Karpas-422 (cell line): ENCODE results near the gene CKMT1A. TPM values are rescaled to one million over a fixed set of nuclear protein-coding genes. Genes with fewer than 3 reads are reported as not detected.
"Not testable (repeated sequence)": the region's sequence is repeated elsewhere in the genome, so short reads cannot be mapped to it uniquely, and the experiment has no call there.

ENCODE experiments used
- DNase-seq: peaks from one replicate; pipeline ENCODE4 v3.0.0-alpha.2; 2015
- H2AFZ ChIP-seq: fragments of 200-600 bp; sonication (generic); 2 replicates; pipeline ENCODE4 v1.6.1; 2014; ENCODE audit warnings: antibody characterized with exemption, low read length, mixed read lengths
- H3K27ac ChIP-seq: fragments of 200-600 bp; sonication (generic); 2 replicates; pipeline ENCODE4 v1.5.1; 2014; ENCODE audit warnings: mild to moderate bottlenecking, low read length, moderate library complexity
- H3K27me3 ChIP-seq: fragments of 200-600 bp; sonication (generic); 2 replicates; pipeline ENCODE4 v1.6.1; 2014; ENCODE audit warnings: low read length, mixed read lengths
- H3K36me3 ChIP-seq: fragments of 200-600 bp; sonication (generic); 2 replicates; pipeline ENCODE4 v1.6.1; 2014; ENCODE audit warnings: low read length, mixed read lengths; ENCODE audit not compliant: insufficient read depth
- H3K4me1 ChIP-seq: fragments of 200-600 bp; sonication (generic); 2 replicates; pipeline ENCODE4 v1.6.1; 2014; ENCODE audit warnings: mild to moderate bottlenecking, low read length, mixed read lengths
- H3K4me2 ChIP-seq: fragments of 200-600 bp; sonication (generic); 2 replicates; pipeline ENCODE4 v1.6.1; 2014; ENCODE audit warnings: low read length, low read depth, mild to moderate bottlenecking; ENCODE audit not compliant: poor library complexity, severe bottlenecking
- H3K4me3 ChIP-seq: fragments of 200-600 bp; sonication (generic); 2 replicates; pipeline ENCODE4 v1.5.1; 2014; ENCODE audit warnings: mild to moderate bottlenecking, antibody characterized with exemption, low read length, mixed read lengths
- H3K79me2 ChIP-seq: fragments of 200-600 bp; sonication (generic); 2 replicates; pipeline ENCODE4 v1.6.1; 2014; ENCODE audit warnings: mild to moderate bottlenecking, low read length, mixed read lengths
- H3K9ac ChIP-seq: fragments of 200-600 bp; sonication (generic); 2 replicates; pipeline ENCODE4 v1.6.0; 2014; ENCODE audit warnings: low read length
- H3K9me2 ChIP-seq: fragments of 200-600 bp; sonication (generic), shearing (Covaris generic); replicated peaks from 2 replicates; pipeline ENCODE4 v1.6.0; 2014; ENCODE audit warnings: mild to moderate bottlenecking, low read length, moderate library complexity; ENCODE audit not compliant: insufficient read depth
- H3K9me3 ChIP-seq: fragments of 300-700, 200-600 bp; sonication (generic); 2 replicates; pipeline ENCODE4 v1.6.1; 2014; ENCODE audit warnings: low read length, mixed read lengths
- H4K20me1 ChIP-seq: fragments of 200-600 bp; sonication (generic); 2 replicates; pipeline ENCODE4 v1.6.1; 2014; ENCODE audit warnings: mild to moderate bottlenecking, antibody characterized with exemption, low read length, low read depth; ENCODE audit not compliant: insufficient read depth
- small RNA-seq: library from RNA; depleted of rRNA; stranded (forward); fragments of <200 nt; gene quantifications from one replicate; pipeline ENCODE3, GENCODE V24; 2014
- total RNA-seq: library from RNA; depleted of rRNA; stranded (reverse); fragments of >200 nt; shearing (Covaris generic); gene quantifications from 2 replicates; pipeline ENCODE4 v1.2.3, GENCODE V29; 2014; ENCODE audit warnings: low replicate concordance; rRNA removed

Gene CKMT1A
- total RNA-seq, 1 experiment from 2014 or later: not detected

- H3K9ac ChIP-seq: no peak overlapping the region
- no peaks in the 10 kb centered on the region for H3K9me3 ChIP-seq
- peak overlapping the region; percentile 26 for H3K4me2 ChIP-seq
- H3K9me2 ChIP-seq: no peaks in the 10 kb centered on the region
- no peak overlapping the region for H3K27ac ChIP-seq
- H3K4me3 ChIP-seq: no peak overlapping the region
- H4K20me1 ChIP-seq: no peaks in the 10 kb centered on the region
- H2AFZ ChIP-seq: no peak overlapping the region
- no peaks in the 10 kb centered on the region for H3K36me3 ChIP-seq
- no peaks in the 10 kb centered on the region for H3K79me2 ChIP-seq
- H3K4me1 ChIP-seq: peaks cover 7% of the 10 kb centered on the region
- DNase-seq: peak; percentile 21
- no peaks in the 10 kb centered on the region for H3K27me3 ChIP-seq
Observed at GRCh38 chr15:43735416-43735815, 41.8 kb downstream of the CKMT1A start.

GRCh38 chr15:43746245-43746902 lies 52.7 kb downstream of the CKMT1A start, which contains the start of gene PDIA3:
Gene PDIA3, plus strand, starts transcription at chr15:43746438. Its CDS starts 102 bp downstream, at chr15:43746540.
- peaks cover 54% of the 10 kb centered on the region for H3K79me2 ChIP-seq
- H4K20me1 ChIP-seq: peaks cover 36% of the 10 kb centered on the region
- peaks cover 66% of the 10 kb centered on the region for H3K4me1 ChIP-seq
- peak within 1 kb of the TSS; percentile 99 for H3K9ac ChIP-seq
- H3K4me2 ChIP-seq: peak within 1 kb of the TSS; percentile 98
- peak; percentile 97 for DNase-seq
- not testable (repeated sequence) for H3K9me2 ChIP-seq, H3K27me3 ChIP-seq, H2AFZ ChIP-seq, H3K36me3 ChIP-seq, H3K9me3 ChIP-seq
- peak within 1 kb of the TSS; percentile 92 for H3K27ac ChIP-seq
- H3K4me3 ChIP-seq: peak within 1 kb of the TSS; percentile 83

GRCh38 chr15:43746903-43747309 lies 53.2 kb downstream of the CKMT1A start:
- not testable (repeated sequence) for H3K27me3 ChIP-seq, H3K9me3 ChIP-seq, H2AFZ ChIP-seq, H3K9me2 ChIP-seq
- H3K36me3 ChIP-seq: peaks cover 13% of the 10 kb centered on the region
- peak overlapping the region; percentile 92 for H3K27ac ChIP-seq
- peak; percentile 79 for DNase-seq
- H3K4me1 ChIP-seq: peaks cover 72% of the 10 kb centered on the region
- H3K4me3 ChIP-seq: peak overlapping the region; percentile 83
- peaks cover 59% of the 10 kb centered on the region for H3K79me2 ChIP-seq
- H3K9ac ChIP-seq: peak overlapping the region; percentile 99
- H3K4me2 ChIP-seq: peak overlapping the region; percentile 98
- peaks cover 42% of the 10 kb centered on the region for H4K20me1 ChIP-seq

- Histone ChIP-seq H3K4me3 (peak overlapping the region; percentile 83), H3K4me2 (peak overlapping the region; percentile 98), H3K9me3 (no peaks in the 10 kb centered on the region), H3K9ac (peak overlapping the region; percentile 49), H3K36me3 (peaks cover 28% of the 10 kb centered on the region), H3K27me3 (no peaks in the 10 kb centered on the region), H2AFZ (no peak overlapping the region), H3K4me1 (peaks cover 76% of the 10 kb centered on the region), H3K79me2 (peaks cover 74% of the 10 kb centered on the region), H4K20me1 (peaks cover 56% of the 10 kb centered on the region), H3K9me2 (no peaks in the 10 kb centered on the region), H3K27ac (peak overlapping the region; percentile 92)
- peak; percentile 62 for DNase-seq
Observed at GRCh38 chr15:43748376-43748775, 54.7 kb downstream of the CKMT1A start.

Small RNA genes within 50 kb of the gene (small RNA-seq; reads per million reads assigned to genes)
- not detected for gene PDIA3P2
- not detected for gene RNU6-353P
- not detected for gene RNU6-354P

Other genes with a start within 250 kb of the CKMT1A start
- 62.7 and 82.3 TPM in 2 replicates for gene TP53BP1, start 200.7 kb upstream of the CKMT1A start, total RNA-seq
- gene MAP1A, start 176.3 kb upstream of the CKMT1A start, total RNA-seq: 1.4 and 1.8 TPM in 2 replicates
- 31.5 and 33.6 TPM in 2 replicates for gene PPIP5K1, start 103.7 kb upstream of the CKMT1A start, total RNA-seq
- not detected in 2 replicates for gene CKMT1B, start 99.8 kb upstream of the CKMT1A start, total RNA-seq
- 0.36 and 1.2 TPM in 2 replicates for gene STRC, start 75.1 kb upstream of the CKMT1A start, total RNA-seq
- gene CATSPER2, start 45.0 kb upstream of the CKMT1A start, total RNA-seq: 5.1 and 6.0 TPM in 2 replicates
- 160 and 198 TPM in 2 replicates for gene PDIA3, start 52.6 kb downstream of the CKMT1A start, total RNA-seq
- gene ELL3, start 83.1 kb downstream of the CKMT1A start, total RNA-seq: 522 and 565 TPM in 2 replicates
- 882 and 1,084 TPM in 2 replicates for gene SERF2, start 98.5 kb downstream of the CKMT1A start, total RNA-seq
- not detected in 2 replicates for gene SERINC4, start 106.4 kb downstream of the CKMT1A start, total RNA-seq
- 31.1 and 32.5 TPM in 2 replicates for gene HYPK, start 106.7 kb downstream of the CKMT1A start, total RNA-seq
- gene MFAP1, start 130.8 kb downstream of the CKMT1A start, total RNA-seq: 19.7 and 23.0 TPM in 2 replicates
- gene WDR76, start 133.1 kb downstream of the CKMT1A start, total RNA-seq: 39.9 and 43.8 TPM in 2 replicates